NCI-H187 treated with DMSO at 0.1 percent for 48 hours (cell line): ENCODE measurements around the gene DDX42.

Source experiments
- DNase-seq: peaks from one replicate; lab custom pipeline; 2025; lab: John Stamatoyannopoulos, UW

Gene DDX42

GRCh38 chr17:63774141-63774968 is at the start of gene DDX42:
Gene DDX42 (plus strand): TSS chr17:63774170. CDS start chr17:63787050, 12,880 bp downstream.
- no peak for DNase-seq

GRCh38 chr17:63735691-63736090 is 38.3 kb upstream of the DDX42 start:
- DNase-seq: no peak

- no peak for DNase-seq
Measured at GRCh38 chr17:63740464-63741142, 33.4 kb upstream of the DDX42 start.

- DNase-seq: no peak
Measured at GRCh38 chr17:63741143-63741407, 32.9 kb upstream of the DDX42 start.

- peak; percentile 86 for DNase-seq
Measured at GRCh38 chr17:63741408-63742173, 32.4 kb upstream of the DDX42 start, which contains the start of gene STRADA. Gene STRADA (minus strand): TSS chr17:63741799. CDS start chr17:63728369, 13,430 bp downstream.

GRCh38 chr17:63751806-63752205 is 22.2 kb upstream of the DDX42 start:
- no peak for DNase-seq

GRCh38 chr17:63752707-63753106 is 21.3 kb upstream of the DDX42 start:
- no peak for DNase-seq

GRCh38 chr17:63753215-63753614 is 20.8 kb upstream of the DDX42 start:
- DNase-seq: no peak

GRCh38 chr17:63754046-63754445 is 19.9 kb upstream of the DDX42 start:
- DNase-seq: no peak

GRCh38 chr17:63758428-63758827 is 15.5 kb upstream of the DDX42 start:
- DNase-seq: no peak

GRCh38 chr17:63760771-63761539 is 13.0 kb upstream of the DDX42 start:
- no peak for DNase-seq

GRCh38 chr17:63762161-63763078 is 11.6 kb upstream of the DDX42 start:
- DNase-seq: no peak

- no peak for DNase-seq
Measured at GRCh38 chr17:63764716-63765115, 9.3 kb upstream of the DDX42 start.

- DNase-seq: no peak
Measured at GRCh38 chr17:63766754-63767153, 7.2 kb upstream of the DDX42 start.

- DNase-seq: no peak
Measured at GRCh38 chr17:63768433-63768832, 5.5 kb upstream of the DDX42 start.

- no peak for DNase-seq
Measured at GRCh38 chr17:63772801-63773271, 1.1 kb upstream of the DDX42 start.

GRCh38 chr17:63773272-63774140 is 464 bp upstream of the DDX42 start, which contains the start of gene CCDC47:
Gene CCDC47 (minus strand): TSS chr17:63773597. CDS start chr17:63766175, 7,422 bp downstream.
- peak; percentile 90 for DNase-seq

- no peak for DNase-seq
Measured at GRCh38 chr17:63774969-63775265, 947 bp downstream of the DDX42 start.

GRCh38 chr17:63775420-63775819 is 1.4 kb downstream of the DDX42 start:
- DNase-seq: no peak

GRCh38 chr17:63780507-63780906 is 6.5 kb downstream of the DDX42 start:
- DNase-seq: no peak
